A549 treated with CORT108297 at 1 μM for 4 hours (cell line): Measurements from ENCODE around the gene IFT122. TPM values are rescaled to one million over a fixed set of nuclear protein-coding genes. Genes with fewer than 3 reads are reported as not detected.

Source experiments
- total RNA-seq: library from RNA; stranded (reverse); fragments of 200-300 nt; extraction: Qiagen RNA extraction; gene quantifications from 5 replicates; pipeline ENCODE4 v1.2.3, GENCODE V29; 2022

IFT122 gene, protein sequence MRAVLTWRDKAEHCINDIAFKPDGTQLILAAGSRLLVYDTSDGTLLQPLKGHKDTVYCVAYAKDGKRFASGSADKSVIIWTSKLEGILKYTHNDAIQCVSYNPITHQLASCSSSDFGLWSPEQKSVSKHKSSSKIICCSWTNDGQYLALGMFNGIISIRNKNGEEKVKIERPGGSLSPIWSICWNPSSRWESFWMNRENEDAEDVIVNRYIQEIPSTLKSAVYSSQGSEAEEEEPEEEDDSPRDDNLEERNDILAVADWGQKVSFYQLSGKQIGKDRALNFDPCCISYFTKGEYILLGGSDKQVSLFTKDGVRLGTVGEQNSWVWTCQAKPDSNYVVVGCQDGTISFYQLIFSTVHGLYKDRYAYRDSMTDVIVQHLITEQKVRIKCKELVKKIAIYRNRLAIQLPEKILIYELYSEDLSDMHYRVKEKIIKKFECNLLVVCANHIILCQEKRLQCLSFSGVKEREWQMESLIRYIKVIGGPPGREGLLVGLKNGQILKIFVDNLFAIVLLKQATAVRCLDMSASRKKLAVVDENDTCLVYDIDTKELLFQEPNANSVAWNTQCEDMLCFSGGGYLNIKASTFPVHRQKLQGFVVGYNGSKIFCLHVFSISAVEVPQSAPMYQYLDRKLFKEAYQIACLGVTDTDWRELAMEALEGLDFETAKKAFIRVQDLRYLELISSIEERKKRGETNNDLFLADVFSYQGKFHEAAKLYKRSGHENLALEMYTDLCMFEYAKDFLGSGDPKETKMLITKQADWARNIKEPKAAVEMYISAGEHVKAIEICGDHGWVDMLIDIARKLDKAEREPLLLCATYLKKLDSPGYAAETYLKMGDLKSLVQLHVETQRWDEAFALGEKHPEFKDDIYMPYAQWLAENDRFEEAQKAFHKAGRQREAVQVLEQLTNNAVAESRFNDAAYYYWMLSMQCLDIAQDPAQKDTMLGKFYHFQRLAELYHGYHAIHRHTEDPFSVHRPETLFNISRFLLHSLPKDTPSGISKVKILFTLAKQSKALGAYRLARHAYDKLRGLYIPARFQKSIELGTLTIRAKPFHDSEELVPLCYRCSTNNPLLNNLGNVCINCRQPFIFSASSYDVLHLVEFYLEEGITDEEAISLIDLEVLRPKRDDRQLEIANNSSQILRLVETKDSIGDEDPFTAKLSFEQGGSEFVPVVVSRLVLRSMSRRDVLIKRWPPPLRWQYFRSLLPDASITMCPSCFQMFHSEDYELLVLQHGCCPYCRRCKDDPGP
- 11.1 to 15.1 TPM (median 12.8 TPM) in 5 replicates for total RNA-seq

DNA sequence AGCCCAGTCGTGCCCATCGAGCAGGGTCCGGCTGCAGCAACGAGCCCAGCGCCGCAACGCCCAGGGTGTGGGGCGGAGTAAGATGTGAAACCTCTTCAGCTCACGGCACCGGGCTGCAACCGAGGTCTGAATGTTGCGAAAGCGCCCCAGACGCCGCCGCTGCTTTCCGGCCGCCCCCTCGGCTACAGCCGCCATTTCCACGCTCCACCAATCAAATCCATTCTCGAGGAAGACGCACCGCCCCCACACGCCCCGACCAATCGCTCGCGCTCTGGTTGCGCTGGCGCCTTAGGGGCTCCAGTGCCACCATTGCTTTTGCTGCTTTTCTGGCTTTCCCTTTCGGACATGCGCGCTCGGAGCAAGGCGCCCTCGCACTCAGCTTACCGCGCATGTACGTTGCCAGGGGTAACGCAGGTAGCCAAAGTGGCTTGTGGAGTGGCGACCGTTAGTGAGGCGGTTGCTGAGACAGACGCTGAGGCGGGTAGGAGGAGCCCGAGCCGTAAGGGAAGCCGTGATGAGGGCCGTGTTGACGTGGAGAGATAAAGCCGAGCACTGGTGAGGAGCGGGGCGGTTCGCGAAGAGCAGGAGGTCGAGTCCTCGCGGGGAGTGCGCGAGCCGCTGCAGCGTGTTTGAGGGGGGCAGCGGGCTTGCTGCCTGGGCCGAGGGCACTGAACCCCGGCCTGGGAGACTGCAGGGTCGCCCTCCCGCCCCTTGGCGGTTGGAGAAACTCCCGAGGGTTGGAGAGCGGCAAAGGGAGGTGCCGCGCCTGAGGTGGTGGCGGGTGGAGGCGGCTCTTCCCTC is at the start of gene IFT122, which contains the start of gene MBD4:
Gene IFT122, plus strand, starts transcription at position 408 of the 801 bp plus-strand sequence. Its CDS starts 107 bp downstream, at position 515.
Gene MBD4, minus strand, starts transcription at position 132 of the 801 bp plus-strand sequence. Its CDS starts 115 bp downstream, at position 17.

DNA sequence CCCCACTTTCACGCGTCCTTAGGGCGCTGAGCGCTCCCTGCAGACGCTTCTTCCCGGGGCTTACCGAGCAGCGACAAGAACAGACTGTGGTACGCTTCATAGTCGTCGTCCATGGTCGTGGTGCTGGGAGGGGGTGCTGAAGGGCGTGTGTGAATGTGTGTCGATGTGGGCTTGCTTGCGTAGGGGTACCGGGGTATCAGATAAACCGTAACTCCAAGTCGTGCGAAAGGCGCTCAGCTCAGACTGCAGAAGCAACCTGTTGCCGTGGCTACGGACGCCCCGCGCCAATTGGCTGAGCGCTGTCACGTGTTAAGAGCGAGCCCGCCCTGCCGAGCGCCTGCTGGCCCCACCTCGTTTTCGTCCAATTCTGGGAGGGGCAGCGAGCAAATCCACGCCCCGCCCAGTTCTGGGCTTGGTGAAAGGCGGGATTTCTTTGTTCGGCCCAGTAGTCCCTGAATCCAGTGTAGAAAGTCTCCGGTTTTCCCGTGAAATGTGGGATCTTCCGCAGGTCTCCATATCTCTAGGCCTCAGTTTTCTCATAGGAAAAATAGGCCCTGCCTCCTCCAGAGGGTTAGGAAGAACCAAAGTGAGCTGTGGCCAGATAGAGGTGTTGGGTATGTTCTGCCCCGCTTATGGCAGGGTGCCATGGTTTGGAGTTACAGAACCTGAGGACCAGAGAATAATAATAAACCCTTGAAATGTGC is 11.5 kb upstream of the IFT122 start, which contains the start of gene EFCAB12:
Gene EFCAB12, minus strand, starts transcription at position 261 of the 704 bp plus-strand sequence. Its CDS starts 148 bp downstream, at position 113.

GRCh38 chr3:129528589-129529100 is 88.6 kb downstream of the IFT122 start, which contains the start of gene RHO:
TSS of gene RHO (plus strand) at chr3:129528639. CDS start at chr3:129528734, 95 bp downstream.

GRCh38 chr3:129543156-129543790 is 103.2 kb downstream of the IFT122 start, which contains the start of gene H1-8:
TSS of gene H1-8 (plus strand) at chr3:129543175. CDS start at chr3:129543219, 44 bp downstream.

Other genes starting within 250 kb of the IFT122 start
- 69.7 to 88.7 TPM (median 74.8 TPM) in 5 replicates for gene COPG1, start 190.6 kb upstream of the IFT122 start, total RNA-seq
- 40.3 to 45.2 TPM (median 45.0 TPM) in 5 replicates for gene HMCES, start 161.4 kb upstream of the IFT122 start, total RNA-seq
- gene EFCAB12, start 11.6 kb upstream of the IFT122 start, total RNA-seq: 0.36 to 0.88 TPM (median 0.70 TPM) in 5 replicates
- gene MBD4, start 276 bp upstream of the IFT122 start, total RNA-seq: 21.1 to 26.4 TPM (median 21.9 TPM) in 5 replicates
- gene RHO, start 88.4 kb downstream of the IFT122 start, total RNA-seq: not detected in 5 replicates
- gene H1-8, start 103.0 kb downstream of the IFT122 start, total RNA-seq: not detected in 5 replicates
- 72.7 to 97.2 TPM (median 85.8 TPM) in 5 replicates for gene PLXND1, start 166.5 kb downstream of the IFT122 start, total RNA-seq